GM21423 (cell line): Measurements from ENCODE around the gene FAAP100.
"Not testable (repeated sequence)": the region's sequence is repeated elsewhere in the genome, so short reads cannot be mapped to it uniquely, and the experiment has no call there.

Experiments used
- ATAC-seq: cut with Tn5 transposase; IDR thresholded peaks from one replicate; pipeline ENCODE4 v1.9.1; 2021; ENCODE audit warnings: mild to moderate bottlenecking, moderate library complexity; ENCODE audit not compliant: unreplicated experiment

Gene FAAP100

GRCh38 chr17:81538651-81539570 is 13.2 kb downstream of the FAAP100 start:
- no peak for ATAC-seq

GRCh38 chr17:81537856-81538555 is 14.1 kb downstream of the FAAP100 start:
- no peak for ATAC-seq

GRCh38 chr17:81537343-81537855 is 14.8 kb downstream of the FAAP100 start:
- no peak for ATAC-seq

- no peak for ATAC-seq
These were observed 15.6 kb downstream of the FAAP100 start for GRCh38 chr17:81536299-81537290.

GRCh38 chr17:81535480-81536298 is 16.5 kb downstream of the FAAP100 start:
- ATAC-seq, result no peak

- ATAC-seq, result no peak
These were observed 17.2 kb downstream of the FAAP100 start for GRCh38 chr17:81535007-81535328.

GRCh38 chr17:81534157-81535006 is 17.8 kb downstream of the FAAP100 start:
- ATAC-seq, result no peak

- ATAC-seq, result no peak
These were observed 18.6 kb downstream of the FAAP100 start for GRCh38 chr17:81533339-81534141.

GRCh38 chr17:81532490-81533287 is 19.5 kb downstream of the FAAP100 start:
- no peak for ATAC-seq

GRCh38 chr17:81531998-81532404 is 20.2 kb downstream of the FAAP100 start:
- ATAC-seq, result not testable (repeated sequence)

- ATAC-seq, result not testable (repeated sequence)
These were observed 21.1 kb downstream of the FAAP100 start for GRCh38 chr17:81531013-81531412.

- ATAC-seq, result no peak
These were observed 22.7 kb downstream of the FAAP100 start for GRCh38 chr17:81529437-81529803.

- no peak for ATAC-seq
These were observed 23.3 kb downstream of the FAAP100 start for GRCh38 chr17:81528651-81529436.

GRCh38 chr17:81528384-81528650 is 23.8 kb downstream of the FAAP100 start:
- ATAC-seq, result no peak

GRCh38 chr17:81527591-81528383 is 24.4 kb downstream of the FAAP100 start, which contains the start of gene FSCN2:
FSCN2 (plus strand) TSS chr17:81528377; CDS start chr17:81528532, 155 bp downstream.
- no peak for ATAC-seq
